GM19351 (cell line): Measurements from ENCODE around the gene ARRDC4.
"Not testable (repeated sequence)": the region's sequence is repeated elsewhere in the genome, so short reads cannot be mapped to it uniquely, and the experiment has no call there.

Experiments
- ATAC-seq: cut with Tn5 transposase; IDR thresholded peaks from one replicate; pipeline ENCODE4 v1.9.1; 2021; ENCODE audit warnings: mild to moderate bottlenecking, moderate library complexity; ENCODE audit not compliant: unreplicated experiment

Gene ARRDC4

DNA sequence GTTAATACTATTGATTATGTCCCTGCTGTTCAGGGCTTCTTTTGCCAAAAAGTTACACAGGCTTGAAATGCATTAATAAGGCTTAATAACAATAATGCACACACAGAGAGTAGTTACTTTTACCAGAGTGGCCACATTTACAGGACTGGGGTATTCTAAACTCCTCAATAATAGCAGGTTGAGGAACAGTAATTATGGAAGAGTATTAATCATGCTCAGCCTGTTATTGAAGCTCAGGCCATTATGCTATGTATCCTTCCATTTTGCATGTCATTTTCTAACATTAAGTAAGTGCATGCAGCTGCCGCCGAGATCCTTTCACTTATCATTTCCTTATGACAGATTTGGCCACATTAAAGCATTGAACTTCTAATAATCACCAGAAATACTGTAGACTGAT lies 5.7 kb downstream of the ARRDC4 start:
- no peak for ATAC-seq

DNA sequence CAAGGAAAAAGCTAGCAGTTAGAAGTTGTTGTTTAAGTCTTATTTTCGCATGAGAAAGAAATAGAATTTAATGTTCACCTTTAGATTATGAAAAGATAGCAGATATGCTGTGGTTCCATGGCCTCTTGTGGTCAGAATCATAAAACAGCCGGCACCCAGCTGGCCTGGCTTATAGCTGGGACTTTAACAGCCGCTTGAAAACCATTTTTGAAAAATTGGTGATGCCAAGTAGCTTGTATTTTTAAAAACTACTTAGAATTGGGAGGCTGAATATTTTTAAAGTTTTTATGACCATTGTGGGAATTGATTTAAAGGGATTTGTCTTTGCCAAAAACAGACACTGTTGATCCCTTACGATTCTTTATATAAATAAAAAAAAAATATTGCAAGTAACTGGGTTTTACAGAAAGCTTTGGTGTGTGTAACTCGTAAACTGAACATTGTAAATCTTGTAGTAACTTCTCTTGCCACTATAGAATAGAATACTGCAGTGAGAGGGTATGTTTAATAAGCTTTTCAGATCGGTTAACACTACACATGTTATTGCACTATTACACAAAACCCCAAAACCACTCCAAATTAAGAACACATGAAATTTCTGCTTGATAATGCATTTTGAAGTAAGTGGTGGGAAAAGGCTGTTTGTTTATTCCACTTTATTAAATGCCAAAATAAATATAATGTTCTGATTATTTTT lies 6.6 kb downstream of the ARRDC4 start:
- no peak for ATAC-seq

DNA sequence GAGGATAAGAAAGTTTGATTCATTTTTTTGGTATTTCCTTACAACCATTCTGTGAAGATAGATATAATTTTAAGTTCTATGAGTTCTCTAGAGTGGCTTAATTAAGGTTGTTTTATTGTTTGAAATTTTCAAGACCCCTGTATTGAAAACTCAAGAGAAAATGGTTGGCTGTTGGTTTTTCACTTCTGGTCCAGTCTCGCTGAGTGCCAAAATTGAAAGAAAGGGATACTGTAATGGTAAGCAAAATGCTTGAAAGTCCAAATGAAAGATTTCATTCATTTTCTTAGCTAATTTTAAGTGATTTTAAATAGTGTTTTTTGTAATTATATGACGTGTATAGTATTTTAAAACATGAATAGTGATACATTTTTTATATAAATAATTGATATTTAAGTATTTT lies 7.4 kb downstream of the ARRDC4 start:
- no peak for ATAC-seq

DNA sequence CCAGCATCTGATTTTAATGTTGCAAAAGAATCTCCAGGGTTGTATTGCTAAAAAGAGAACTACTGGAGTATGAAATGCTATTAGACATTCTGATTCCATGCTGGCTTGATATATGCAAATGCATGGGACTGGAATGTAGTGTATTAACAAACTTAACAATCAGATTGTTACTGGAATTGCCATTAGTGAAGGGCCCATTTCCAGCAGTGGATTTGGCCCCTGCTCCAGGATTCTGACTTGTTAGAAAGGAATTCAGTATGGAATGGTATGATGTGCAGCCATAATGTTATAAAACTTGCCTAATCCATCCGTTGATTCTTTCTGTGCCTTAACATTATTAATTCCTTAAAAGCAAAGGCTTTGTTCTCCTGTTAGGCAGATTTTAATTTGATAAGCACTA lies 7.9 kb downstream of the ARRDC4 start:
- no peak for ATAC-seq

DNA sequence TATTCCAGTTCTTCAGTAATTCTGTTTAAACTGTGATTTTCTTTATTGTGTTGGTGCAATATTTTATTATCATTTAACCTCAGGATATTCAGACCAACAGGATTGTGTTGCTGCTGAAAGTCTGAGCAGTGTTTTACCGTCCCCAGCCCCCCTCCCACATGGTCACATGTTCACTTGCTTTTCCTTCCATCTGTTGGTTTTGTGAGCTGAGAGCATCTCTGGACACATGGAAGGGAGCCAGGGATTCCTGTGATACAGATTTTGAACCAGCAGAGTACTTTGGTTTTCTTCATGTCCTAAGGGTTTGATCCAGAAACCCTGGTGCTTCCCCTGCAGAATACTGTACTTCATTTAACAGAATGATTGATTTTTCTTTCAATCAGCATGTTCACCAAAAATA lies 11.9 kb downstream of the ARRDC4 start:
- no peak for ATAC-seq

DNA sequence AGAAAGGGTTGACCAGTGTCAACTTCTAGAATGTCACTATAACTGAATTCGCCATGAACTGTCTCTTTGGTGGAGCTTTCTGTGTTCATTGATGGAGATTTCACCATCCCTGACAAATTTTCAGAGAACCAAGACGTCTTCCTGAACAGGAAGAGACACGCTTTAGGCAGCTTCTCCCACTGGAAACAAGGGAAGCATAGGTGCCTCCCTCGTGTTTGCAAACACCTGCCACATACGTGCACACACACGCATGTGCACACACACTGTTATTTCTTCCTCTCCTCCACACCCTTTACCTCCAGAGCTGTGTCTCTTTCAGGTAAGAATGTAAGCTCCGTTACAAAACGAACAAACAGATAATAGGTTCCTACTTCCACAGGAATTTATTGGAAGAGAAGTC lies 15.6 kb downstream of the ARRDC4 start:
- ATAC-seq: no peak

DNA sequence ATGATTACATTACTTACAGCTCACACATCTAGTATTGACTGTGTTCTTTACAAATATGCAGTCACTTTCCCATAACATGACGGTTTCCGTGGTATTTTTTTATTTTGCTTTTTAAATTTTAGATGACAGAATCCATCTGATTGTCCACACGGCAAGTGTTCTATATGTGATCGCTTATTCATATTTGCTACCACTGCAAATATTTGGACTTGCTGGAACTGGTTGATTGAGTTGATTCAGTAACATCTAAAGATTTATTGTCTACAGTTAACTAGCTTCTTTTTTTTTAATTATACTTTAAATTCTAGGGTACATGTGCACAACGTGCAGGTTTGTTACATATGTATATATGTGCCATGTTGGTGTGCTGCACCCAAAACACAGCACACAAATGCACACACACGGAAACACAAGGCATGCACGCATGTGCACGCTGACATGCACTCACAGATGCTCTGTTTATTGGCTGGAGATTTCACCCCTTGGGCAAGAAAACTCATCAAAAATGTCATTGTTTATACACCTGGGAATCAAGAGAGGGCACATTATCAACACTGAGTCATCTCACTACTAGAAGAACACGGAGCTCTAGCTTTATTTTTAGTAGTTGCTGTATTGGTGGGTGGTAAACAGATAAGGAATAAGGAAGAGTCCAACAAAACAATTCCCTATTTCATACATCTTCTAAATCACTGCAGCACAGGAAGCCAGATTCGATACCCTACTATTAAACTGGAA lies 16.4 kb downstream of the ARRDC4 start:
- ATAC-seq: no peak

DNA sequence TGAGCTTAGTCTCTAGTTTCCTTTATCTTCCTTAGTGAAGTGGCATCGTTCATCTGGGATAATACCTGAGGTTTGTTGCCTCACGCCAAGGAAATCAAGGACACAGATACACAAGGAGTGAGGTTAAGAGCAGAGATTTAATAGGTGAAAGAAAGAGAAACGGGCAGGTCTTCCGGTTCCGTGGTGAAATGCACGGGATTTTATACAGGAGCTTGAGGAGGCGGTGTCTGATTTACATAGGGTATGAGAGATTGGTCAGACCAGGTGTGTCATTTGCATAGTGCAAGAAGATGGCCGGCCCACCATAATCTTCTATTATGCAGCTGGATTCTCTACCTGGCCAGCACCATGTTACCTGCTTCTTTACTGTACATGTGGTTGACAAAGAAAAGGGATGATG lies 17.2 kb downstream of the ARRDC4 start:
- ATAC-seq: no peak

DNA sequence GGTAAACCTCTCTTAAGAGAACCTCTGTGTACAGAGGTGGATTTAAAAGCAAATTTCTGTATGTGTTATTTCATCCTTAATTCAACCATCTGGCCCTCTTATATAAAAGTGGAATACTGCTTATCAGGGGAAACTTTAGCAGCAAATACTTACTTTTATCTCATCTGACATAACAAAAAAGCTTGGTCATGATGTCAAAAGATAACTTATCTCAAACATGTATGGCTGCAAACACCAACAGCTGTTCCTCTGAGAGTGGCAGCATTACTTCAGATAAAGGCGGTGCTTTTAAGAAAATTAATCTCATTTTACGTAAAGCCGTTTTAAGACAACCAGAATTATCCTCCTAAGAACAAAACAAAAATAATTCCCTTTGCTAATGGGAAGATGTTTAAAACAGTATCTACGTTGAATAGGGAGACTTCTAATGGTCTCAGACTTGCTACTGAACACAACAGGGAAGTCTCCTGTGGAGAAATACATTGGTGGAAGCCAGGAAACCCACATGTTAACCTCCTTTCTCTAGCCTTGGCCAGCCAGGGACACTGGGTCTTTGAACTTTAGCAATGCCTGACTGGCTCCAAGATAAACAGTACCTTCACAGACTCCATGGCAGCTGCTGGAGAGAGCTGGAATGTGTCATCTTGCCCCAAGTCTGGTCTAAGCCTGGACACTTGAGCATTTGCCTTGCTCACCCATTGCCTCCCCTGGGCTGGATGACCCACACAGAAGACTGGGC lies 18.1 kb downstream of the ARRDC4 start:
- ATAC-seq: no peak

DNA sequence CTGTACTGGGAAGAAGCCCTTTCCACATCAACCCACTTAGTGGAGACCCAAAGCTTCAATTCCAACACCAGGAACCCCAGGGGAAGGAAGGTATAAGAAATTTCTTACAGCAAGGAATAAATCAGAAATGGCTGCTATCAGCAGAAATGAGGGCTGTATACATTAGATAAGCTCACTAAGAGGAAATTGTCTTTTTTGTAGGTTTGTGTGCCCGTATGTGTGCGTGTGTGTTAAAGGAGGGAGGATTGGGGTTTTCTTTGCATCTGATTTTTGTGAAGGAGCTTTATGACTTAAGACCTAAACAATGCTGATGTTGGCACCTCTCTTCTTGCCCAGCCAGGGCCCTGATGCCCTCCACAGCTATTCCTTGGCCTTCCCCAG lies 18.6 kb downstream of the ARRDC4 start:
- no peak for ATAC-seq

DNA sequence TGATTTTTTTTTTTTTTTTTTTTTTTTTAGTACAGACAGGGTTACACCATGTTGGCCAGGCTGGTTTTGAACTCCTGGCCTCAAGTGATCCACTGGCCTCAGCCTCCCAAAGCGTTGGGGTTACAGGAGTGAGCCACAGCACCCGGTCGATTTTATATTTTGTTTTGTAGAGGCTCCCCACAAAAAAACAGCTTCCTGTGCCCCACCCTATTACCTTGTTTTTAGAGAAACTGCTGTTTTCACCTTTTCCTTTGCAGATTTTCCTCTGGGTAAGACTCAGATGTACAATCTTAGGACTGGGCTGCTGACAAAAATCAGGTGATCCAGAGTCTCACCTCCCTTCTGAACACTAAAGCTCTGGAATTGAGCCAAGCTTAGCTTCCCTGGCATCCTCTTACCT lies 20.6 kb downstream of the ARRDC4 start:
- no peak for ATAC-seq

DNA sequence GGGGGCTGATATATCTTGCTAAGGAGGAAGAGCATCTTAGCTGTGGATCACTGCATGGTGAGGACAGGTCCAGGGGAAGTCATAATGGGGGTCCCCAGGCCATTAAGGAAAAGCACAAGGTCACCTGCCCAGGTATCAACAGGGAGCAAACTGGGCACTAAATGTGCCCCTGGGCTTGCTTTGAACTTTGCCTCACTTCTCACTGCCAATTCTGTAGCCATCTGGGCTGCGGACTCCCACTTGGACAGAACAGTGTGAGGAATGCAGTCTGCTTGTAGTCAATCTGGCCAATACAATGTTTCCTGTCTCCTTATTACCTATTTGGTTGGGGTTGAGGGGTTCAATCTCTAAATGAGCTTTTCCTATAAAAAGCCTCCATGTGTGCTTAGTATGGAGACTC lies 21.3 kb downstream of the ARRDC4 start:
- no peak for ATAC-seq

DNA sequence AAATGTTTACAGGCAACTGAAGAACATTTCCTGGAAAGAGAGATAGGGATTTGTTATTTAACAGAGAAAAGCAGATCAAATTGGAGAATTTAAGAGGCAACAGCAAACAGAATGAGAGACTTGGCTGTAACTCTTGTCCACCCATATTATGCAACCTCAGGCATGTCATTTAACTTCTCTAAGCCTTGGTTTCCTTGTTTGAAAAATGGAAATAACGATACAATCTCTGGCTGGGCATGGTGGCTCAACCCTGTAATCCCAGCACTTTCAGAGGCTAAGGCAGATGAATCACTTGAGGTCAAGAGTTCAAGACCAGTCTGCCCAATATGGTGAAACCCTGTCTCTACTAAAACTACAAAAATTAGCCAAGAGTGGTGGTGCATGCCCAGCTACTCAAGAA lies 23.7 kb downstream of the ARRDC4 start:
- no peak for ATAC-seq

DNA sequence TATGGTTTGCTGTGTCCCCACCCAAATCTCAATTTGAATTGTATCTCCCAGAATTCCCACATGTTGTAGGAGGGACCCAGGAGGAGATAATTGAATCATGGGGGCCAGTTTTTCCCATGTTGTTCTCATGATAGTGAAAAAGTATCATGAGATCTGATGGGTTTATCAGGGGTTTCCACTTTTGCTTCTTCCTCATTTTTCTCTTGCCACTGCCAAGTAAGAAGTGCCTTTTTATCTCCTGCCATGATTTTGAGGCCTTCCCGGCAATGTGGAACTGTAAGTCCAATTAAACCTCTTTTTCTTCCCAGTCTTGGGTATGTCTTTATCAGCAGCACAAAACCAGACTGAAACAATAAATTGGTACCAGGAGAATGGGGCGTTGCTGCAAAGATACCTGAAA lies 25.5 kb downstream of the ARRDC4 start:
- ATAC-seq: not testable (repeated sequence)

DNA sequence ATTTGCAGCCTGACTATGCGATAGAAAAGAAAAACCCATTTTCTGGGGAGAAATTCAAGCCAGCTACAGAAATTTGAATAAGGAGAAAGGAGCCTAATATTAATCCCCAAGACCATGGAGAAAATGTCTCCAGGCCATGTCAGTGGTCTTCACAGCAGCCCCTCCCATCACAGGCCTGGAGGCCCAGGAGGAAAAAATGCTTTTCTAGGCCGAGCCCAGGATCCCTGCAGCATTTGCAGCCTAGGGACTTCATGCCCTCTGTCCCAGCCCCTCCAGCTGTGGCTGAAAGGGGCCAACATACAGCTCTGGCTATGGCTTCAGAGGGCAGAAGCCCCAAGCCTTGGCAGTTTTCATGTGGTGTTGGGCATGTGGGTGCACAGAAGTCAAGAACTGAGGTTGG lies 26.3 kb downstream of the ARRDC4 start:
- no peak for ATAC-seq

DNA sequence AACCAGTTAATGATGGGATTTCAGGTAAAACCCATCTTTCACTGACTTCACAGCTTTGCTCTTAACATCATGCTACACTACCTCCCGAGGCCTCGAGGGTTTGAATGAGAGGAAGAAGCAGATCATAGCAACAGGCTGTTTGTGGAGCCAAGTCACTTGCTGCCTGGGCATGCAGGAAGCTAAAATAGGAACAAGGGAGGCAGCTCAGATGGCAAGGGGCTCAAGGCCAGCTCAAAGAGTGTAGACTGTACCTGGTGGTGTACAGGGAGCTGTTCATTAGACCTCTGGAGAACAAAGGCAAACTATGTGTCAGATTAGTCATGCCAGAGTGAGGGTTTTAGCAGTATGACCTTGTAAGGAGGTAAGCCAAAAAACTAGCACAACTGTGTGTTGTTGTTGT lies 28.8 kb downstream of the ARRDC4 start:
- no peak for ATAC-seq

DNA sequence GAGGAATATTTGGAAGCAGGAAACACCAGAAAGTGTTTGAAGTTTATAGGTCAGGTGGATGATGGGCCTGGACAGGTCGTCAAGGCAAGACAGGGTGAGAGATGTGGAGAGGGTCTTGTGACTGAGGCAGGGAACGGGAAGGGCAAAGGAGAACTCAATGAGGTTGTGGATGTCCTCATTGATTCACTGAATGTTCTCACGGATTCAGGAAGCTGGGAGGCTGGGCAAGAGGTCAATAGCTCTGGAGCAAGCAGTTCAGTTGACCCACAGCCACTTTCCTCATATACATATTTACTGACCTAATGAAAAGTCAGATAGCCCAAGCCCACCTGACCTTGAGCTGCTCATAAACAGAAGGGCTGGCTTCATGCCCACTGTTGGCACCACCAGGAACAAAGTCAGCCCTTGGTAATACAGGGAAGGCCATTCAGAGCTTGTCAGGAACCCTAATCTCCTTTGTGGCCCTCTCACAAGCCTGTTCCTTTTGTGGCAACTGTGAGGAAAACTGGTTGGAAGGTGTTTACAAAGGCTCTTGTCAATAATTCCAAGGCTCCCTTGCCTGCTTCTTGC lies 31.6 kb downstream of the ARRDC4 start:
- no peak for ATAC-seq

DNA sequence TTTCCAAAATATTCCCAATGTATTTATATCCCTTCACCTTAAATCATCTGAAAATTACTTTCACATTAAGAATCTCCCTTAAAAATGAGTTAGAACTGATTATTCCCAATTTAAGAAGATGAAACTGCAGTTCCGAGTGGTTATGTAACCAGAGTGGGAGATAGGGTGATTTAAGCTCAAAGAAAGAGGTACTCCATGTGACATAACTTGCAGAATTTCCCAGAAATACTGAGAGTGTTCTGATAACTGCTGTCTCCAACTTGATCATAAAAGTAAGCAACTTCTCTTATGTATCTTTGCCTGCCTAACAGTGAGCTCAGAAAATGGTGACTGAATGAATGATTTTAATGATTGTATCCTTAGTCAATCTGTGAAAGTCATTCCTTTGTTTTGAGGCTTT lies 32.3 kb downstream of the ARRDC4 start:
- no peak for ATAC-seq

DNA sequence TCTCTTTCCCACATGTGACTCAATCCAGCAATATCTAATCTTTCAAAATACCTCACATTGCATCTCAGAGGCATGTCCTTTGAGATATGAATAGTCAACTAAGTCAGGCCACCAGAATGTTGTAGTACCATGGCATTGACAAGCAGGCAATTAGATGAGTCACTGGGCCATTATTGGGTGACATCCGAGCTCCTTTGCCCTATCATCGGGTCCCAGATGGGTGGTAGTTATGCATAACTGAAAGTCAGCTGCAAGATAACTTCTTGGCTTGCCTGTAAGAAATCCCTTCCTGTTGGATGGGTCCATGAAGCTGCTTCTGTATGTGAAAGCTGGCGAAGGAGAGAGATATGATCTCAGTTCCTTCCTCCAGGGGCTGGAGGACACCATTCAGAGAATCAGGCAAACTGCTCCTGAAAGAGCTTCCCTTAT lies 32.8 kb downstream of the ARRDC4 start:
- no peak for ATAC-seq

DNA sequence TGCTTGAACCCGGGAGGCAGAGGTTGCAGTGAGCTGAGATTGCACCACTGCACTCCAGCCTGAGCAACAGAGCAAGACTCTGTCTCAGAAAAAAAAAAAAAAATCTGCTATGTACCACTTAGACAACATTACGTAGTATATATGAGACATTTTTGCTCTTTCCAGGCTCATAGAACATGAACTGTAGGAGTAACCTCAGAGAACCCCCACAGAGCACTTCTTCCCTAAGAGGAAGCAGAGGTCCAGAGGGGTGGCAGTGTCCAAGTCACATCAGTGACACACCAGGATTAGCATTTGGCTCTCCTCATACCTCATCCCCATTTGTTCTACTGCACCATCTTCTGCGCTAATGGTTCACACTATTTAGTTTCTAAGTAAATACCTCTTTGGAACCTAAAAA lies 33.7 kb downstream of the ARRDC4 start:
- no peak for ATAC-seq

DNA sequence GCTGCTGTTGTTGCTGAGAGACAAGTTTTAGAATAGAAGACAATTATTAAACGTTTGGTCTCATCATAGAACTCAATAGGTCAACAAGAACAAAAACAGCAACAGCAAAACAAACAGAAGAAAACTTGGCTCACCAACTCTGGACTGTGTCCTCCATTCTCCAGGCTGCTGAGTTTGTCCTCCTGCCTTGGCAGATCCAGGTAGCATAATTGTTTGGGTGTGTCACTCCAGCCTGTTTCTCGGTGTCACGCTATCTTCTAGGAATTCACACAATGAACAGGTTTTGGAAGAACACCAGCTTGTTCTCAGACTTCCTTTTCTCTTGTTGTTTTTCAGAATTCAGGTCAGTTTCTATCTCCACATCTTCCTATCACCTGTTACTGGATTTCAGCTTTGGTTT lies 34.7 kb downstream of the ARRDC4 start:
- no peak for ATAC-seq
